HG03565 (cell line): ENCODE results near the gene ELMO3.

Experiments
- ATAC-seq: cut with Tn5 transposase; IDR thresholded peaks from one replicate; pipeline ENCODE4 v1.9.1; 2021; ENCODE audit warnings: mild to moderate bottlenecking, moderate library complexity; ENCODE audit not compliant: unreplicated experiment

ELMO3 gene

GRCh38 chr16:67212766-67213165 lies 13.8 kb downstream of the ELMO3 start:
- ATAC-seq, result no peak

DNA sequence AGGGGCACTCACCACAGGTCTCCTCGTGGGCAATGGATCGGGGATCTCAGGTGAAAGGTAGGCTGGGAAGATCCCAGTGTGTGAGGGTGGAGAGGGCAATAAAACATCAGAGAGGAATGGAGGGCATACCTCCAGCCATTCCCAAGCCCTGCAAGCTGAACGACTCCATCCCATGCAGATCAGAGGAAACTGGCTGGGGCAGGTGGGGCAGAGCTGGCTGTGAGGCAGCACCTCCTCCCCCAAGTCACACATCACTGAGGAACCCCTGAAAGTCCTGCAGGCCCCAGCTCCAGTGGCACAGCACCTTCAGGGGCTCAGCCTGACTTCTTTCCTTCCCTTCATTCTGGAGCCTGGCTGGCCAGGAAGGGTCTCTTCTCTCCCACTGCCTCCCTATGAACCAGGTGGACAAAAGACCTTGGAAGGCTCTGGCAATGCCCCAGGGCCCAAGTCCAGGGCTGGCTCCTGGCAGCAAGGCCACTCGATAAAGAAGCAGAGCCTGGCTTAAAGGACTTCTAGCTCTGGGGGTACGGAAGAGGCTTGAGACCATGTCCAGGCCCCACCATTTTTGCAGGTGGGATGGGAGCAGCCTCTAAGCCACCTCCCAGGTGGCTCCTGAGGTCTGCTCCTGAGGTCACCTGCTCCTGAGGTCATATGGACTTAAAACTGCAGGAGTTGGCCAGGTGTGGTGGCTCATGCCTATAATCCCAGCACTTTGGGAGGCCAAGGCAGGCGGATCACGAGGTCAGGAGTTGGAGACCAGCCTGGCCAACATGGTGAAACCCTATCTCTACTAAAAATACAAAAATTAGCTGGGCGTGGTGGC lies 14.5 kb downstream of the ELMO3 start:
- no peak for ATAC-seq

- no peak for ATAC-seq
These were observed 16.8 kb downstream of the ELMO3 start for GRCh38 chr16:67215706-67216105.

DNA sequence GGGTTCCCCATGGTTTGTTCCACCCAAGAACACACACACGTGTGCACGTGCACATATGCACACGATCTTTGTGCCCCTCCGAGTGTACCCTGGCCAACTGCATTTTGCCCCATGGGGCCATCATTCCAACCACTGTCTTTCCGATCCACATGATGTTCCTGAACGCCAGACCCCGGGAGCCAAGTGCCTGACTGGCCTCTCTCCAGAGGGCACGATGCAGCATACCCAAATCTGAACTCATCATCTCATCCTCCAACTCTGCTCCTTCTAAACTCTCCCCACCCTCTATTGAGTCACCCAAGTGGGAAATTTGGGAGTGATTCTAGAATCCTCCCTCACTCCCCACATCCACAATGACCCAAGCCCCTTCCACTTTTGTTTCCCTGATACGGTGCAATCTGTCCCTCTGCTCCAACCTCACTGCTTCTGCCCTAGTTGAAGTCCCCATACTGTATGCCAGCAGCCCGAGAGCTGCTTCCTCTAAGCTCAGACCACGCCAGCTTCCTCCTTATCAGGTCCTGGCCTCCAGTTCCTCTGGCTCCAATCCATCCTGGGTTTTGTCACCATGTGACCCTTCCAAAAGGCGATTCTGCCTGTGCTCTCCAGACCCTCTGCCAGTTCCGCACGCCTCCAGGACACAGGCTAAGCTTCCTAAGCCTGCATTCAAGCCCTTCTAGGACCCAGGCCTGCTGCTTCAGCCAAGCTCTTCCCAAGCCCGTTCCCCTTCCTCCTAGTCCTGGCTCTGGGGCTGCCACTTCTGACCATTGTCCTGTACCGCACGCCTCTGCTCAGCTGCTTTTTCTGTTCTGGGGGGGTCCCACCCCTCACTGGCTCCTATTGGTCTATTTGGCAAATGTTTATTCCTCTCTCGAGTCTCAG lies 17.9 kb downstream of the ELMO3 start:
- no peak for ATAC-seq

GRCh38 chr16:67223992-67224391 lies 25.1 kb downstream of the ELMO3 start:
- ATAC-seq, result no peak

- no peak for ATAC-seq
These were observed 27.4 kb downstream of the ELMO3 start for GRCh38 chr16:67226295-67226803.

DNA sequence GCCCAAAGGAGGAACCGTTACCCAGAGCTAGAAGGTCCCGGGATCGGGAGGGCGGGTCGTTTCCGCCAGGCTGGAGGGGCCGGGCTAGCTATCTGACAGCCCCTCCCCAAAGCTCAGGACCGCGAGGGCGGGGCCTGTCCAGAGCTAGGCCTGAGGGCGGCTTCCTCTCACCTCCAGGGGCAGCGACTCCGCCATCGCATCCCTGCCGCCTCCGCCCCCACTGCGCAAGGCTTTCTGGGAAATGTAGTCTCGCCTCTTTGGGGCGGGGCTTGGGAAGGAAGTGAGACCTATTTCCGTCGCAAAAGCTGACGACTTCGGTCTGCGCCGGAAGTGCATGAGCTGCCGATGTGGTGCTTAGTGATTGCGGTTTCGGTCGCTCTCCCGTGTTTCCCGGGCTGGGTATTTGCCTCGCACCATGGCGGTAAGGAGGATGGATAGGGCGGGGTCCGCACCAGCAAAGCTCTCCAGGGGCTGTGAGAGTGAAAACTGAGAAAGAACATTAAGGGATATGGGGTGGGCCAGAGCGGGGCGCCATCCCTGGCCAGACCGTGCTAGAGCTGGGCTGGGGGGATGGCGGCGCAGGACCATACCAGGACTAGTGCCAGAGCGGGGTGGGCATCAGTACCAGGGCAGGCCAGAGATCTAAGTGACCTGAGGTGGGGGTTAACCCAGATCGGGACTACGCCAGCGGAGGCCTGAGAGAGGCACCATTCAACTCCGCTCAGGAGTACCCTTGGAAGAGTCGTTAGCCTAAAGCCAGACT lies 28.1 kb downstream of the ELMO3 start, which contains the start of gene TMEM208:
Gene TMEM208, plus strand, starts transcription at position 327 of the 763 bp plus-strand sequence. Its CDS starts 89 bp downstream, at position 416.
- ATAC-seq, result peak; percentile 92

GRCh38 chr16:67227567-67227921 lies 28.6 kb downstream of the ELMO3 start:
- ATAC-seq, result no peak

GRCh38 chr16:67228034-67228785 lies 29.3 kb downstream of the ELMO3 start:
- ATAC-seq, result no peak

DNA sequence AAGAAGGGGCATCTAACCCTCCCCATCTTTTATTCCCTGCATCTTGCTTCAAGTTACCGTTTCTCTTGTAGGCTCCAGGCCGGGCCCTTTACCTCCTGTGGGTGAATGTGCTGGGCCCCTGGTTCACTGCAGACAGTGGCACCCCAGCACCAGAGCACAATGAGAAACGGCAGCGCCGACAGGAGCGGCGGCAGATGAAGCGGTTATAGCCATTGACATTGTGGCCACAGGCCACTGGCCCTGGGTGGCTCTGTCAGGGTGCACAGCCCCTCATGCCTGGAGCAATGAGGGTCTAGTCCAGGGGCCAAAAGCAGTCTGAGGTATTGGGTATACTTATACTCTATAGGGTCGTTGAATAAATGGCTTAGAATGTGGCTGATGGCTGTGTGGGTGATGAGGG lies 30.0 kb downstream of the ELMO3 start:
- no peak for ATAC-seq

- ATAC-seq, result no peak
These were observed 31.2 kb downstream of the ELMO3 start for GRCh38 chr16:67229906-67230808.

GRCh38 chr16:67230809-67231660 lies 32.1 kb downstream of the ELMO3 start:
- no peak for ATAC-seq

DNA sequence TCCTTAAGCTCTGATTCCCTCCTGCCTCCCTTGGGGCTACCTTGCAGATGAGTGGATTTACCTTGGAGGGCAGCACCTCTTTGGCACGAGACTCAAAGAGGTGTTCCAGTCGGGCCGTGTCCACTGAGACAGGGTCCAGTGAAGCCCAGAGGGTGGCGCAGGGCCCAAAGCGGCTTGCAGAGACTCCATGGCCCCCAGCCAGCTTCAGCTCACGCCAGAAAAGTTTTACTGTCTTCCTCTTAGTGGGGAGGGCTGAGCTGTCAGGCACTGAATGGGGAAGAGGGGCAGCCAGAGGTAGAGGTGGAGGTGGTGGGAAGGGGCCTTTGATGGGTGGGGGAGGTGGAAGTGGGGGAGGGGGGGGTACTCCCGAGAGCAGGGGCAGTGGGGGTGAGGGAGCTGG lies 34.7 kb downstream of the ELMO3 start:
- ATAC-seq, result no peak

- no peak for ATAC-seq
These were observed 35.3 kb downstream of the ELMO3 start for GRCh38 chr16:67234180-67234597.

DNA sequence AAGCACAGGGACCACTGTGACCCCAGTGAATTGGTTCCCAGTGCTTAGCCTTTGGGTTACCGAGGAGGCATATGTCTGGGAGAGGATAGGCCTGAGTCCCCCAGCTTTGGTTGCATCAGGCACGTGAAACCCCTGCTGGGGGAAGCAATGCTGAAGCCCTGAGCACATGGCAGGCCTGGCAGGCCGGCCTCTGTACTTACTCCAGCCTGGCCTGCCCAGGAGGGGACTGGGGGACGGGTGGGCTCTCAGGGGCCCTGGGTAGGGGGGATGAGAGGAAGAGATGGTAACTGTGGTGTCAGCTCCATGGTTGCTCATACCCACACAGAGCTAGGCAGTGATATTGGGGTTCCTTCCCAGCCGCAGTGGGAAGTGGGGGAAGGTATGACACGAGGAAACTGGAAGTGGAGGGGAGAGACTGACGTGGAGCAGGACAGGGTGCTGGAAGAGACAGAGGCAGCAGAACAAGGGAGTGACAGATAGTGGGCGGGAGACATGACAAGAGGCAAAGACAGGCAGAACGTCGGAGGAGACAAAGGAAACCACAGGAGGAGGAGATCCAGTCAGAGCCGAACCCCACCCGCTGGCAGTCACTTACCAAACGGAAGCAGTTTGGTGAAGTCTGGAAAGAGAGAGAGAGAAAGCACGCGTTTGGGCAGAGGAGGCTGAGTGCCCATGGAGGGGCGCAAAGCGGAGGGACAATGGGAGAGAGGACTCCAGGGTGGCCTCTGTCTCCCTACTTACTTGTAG lies 37.1 kb downstream of the ELMO3 start:
- no peak for ATAC-seq

DNA sequence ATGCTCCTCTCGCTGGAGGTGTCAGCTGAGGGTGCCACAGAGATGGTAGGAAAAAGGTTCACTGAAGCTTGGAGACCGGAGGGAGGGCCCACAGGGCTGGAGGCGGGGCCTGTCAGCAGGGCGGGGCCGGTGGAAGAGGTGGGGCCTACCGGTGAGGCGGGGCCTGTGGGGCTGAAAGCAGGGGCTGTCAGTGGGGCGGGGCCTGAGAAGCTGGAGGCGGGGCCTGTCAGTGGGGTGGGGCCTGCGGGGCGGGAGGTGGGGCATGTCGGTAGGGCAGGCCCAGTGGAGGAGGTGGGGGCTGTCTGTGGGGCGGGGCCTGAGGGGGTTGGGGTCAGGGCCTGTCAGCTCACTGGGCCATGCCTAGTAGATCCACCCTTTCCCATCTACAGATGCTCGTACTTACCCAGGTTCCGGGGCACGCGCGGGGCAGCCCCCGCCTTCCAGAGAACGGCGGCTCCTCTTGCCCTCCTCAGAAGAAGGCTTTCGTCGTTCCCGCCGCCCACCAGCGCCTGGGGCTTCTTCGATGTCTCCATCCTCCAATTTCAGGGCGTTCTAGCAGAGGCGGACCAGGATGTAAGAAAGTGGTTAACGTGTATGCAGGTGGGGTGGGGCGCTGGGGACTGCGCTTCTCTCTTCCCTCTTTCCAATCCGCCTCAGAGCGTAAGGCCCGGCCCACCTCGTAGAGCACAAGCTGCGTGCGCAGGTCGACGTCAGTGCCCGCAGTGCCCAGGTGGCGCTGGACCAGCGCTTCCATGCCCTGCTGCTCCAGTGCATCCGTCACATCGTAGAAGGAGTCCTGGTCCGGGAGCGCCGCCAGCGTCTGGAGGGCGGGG lies 37.8 kb downstream of the ELMO3 start:
- ATAC-seq, result no peak
